Measurements from ENCODE around the gene CORT.

The CORT gene

DNA sequence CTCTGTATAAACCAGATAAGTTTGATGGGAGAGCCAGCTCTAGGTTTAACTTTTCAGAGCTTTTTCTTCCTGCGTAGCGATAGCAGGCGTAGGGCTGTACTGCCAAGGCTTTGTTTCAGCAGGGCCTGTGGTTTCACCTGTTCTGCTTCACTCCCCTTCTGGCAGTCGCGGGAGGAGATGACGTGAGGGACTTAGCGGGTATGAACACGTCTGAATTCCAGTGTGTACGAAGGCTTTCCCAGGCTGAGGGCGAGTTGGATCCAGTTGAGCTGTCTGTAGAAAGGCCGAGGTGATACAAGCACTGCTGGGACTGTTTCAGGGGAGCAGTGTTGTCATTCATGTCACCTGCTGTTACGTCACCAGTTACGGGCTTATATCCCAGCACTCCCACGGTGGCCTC lies 46.1 kb downstream of the CORT start:
- H3K27me3 ChIP-seq (ENCODE audit: insufficient read depth, low read depth) = no peaks in the 10 kb centered on the region
- H4K20me1 ChIP-seq (ENCODE audit: insufficient read depth) = peaks cover 11% of the 10 kb centered on the region; the same call in 1 of the 2 replicates
- TF ChIP-seq, protein P1, sequence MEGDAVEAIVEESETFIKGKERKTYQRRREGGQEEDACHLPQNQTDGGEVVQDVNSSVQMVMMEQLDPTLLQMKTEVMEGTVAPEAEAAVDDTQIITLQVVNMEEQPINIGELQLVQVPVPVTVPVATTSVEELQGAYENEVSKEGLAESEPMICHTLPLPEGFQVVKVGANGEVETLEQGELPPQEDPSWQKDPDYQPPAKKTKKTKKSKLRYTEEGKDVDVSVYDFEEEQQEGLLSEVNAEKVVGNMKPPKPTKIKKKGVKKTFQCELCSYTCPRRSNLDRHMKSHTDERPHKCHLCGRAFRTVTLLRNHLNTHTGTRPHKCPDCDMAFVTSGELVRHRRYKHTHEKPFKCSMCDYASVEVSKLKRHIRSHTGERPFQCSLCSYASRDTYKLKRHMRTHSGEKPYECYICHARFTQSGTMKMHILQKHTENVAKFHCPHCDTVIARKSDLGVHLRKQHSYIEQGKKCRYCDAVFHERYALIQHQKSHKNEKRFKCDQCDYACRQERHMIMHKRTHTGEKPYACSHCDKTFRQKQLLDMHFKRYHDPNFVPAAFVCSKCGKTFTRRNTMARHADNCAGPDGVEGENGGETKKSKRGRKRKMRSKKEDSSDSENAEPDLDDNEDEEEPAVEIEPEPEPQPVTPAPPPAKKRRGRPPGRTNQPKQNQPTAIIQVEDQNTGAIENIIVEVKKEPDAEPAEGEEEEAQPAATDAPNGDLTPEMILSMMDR (conservative IDR thresholded peaks at IDR 0.05; ENCODE audit: low read depth, low read length) = no peak
- H3K27ac ChIP-seq = no peak overlapping the region
- peaks cover 19% of the 10 kb centered on the region for H3K4me1 ChIP-seq (ENCODE audit: low read depth, poor library complexity, severe bottlenecking)
- H3K4me2 ChIP-seq = peak overlapping the region; percentile 99
- no peak overlapping the region for H3K4me3 ChIP-seq (IDR thresholded peaks at IDR 0.05; ENCODE audit: insufficient read depth, low read depth, low read length)
- H3K36me3 ChIP-seq (ENCODE audit: insufficient read depth) = no peaks in the 10 kb centered on the region
- H3K79me2 ChIP-seq (ENCODE audit: insufficient read depth, low read depth) = peaks cover 18% of the 10 kb centered on the region; the same call in 1 of the 2 replicates
- no peak overlapping the region for H3K9ac ChIP-seq
- H2AFZ ChIP-seq (ENCODE audit: low read depth) = no peak overlapping the region

DNA sequence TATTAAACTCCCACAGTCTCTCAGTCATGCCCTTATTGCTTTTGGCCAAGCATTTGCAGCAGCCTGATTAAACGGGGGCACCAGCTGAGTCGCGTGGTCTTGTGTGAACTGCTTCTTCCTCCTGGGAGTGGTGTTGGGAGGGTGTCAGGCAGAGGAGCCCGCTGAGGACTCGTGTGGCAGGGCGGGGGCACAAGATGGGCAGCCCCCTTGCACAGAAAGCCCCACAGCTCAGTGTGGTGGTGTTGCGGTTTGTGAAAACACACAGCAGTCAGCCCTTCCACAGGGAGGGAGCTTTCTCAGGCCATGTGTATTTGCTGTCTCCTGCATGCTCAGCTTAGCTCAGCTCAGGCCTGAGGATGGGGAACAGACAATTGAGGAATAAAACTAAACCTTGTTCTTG lies 47.3 kb downstream of the CORT start:
- Histone ChIP-seq H3K79me2 (ENCODE audit: insufficient read depth, low read depth) (peaks cover 13% of the 10 kb centered on the region; the same call in 1 of the 2 replicates), H3K9ac (no peak overlapping the region), H4K20me1 (ENCODE audit: insufficient read depth) (peaks cover 11% of the 10 kb centered on the region; the same call in 1 of the 2 replicates), H3K4me3 (IDR thresholded peaks at IDR 0.05; ENCODE audit: insufficient read depth, low read depth, low read length) (no peak overlapping the region), H2AFZ (ENCODE audit: low read depth) (no peak overlapping the region), H3K4me2 (no peak overlapping the region), H3K4me1 (ENCODE audit: low read depth, poor library complexity, severe bottlenecking) (peaks cover 19% of the 10 kb centered on the region), H3K27me3 (ENCODE audit: insufficient read depth, low read depth) (no peaks in the 10 kb centered on the region), H3K27ac (no peak overlapping the region), H3K36me3 (ENCODE audit: insufficient read depth) (no peaks in the 10 kb centered on the region)
- TF ChIP-seq, protein P1 (conservative IDR thresholded peaks at IDR 0.05; ENCODE audit: low read depth, low read length) = no peak

DNA sequence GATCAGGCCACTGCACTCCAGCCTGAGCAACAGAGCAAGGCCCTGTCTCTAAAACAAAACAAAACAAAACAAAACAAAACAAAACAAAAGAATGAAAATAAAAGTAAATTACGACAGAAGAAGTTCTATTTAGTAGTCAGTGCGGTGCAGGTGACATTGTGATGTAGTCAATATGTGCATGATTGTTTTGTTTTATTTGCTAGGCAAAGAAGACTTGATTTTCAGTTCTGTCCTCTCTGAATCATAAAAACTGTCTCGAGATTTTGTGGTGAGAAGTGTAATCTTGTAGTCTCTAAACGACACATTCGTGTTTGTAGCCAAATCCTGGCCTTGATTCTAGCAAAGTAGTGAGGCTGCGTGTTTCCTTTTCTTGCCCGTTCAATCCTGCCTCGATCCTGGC lies 48.4 kb downstream of the CORT start:
- no peak overlapping the region for H3K9ac ChIP-seq
- TF ChIP-seq, protein P1 (conservative IDR thresholded peaks at IDR 0.05; ENCODE audit: low read depth, low read length) = no peak

More for the DNA sequence above, 48.4 kb downstream of the CORT start:
- Histone ChIP-seq H2AFZ (ENCODE audit: low read depth) (no peak overlapping the region), H3K4me2 (no peak overlapping the region), H3K27me3 (ENCODE audit: insufficient read depth, low read depth) (no peaks in the 10 kb centered on the region), H3K4me1 (ENCODE audit: low read depth, poor library complexity, severe bottlenecking) (peaks cover 19% of the 10 kb centered on the region), H3K36me3 (ENCODE audit: insufficient read depth) (no peaks in the 10 kb centered on the region), H3K79me2 (ENCODE audit: insufficient read depth, low read depth) (peaks cover 5% of the 10 kb centered on the region; the same call in 1 of the 2 replicates), H4K20me1 (ENCODE audit: insufficient read depth) (peaks cover 11% of the 10 kb centered on the region; the same call in 1 of the 2 replicates), H3K4me3 (IDR thresholded peaks at IDR 0.05; ENCODE audit: insufficient read depth, low read depth, low read length) (no peak overlapping the region), H3K27ac (no peak overlapping the region)
